ENCODE results near the gene USP21.

USP21 gene

DNA sequence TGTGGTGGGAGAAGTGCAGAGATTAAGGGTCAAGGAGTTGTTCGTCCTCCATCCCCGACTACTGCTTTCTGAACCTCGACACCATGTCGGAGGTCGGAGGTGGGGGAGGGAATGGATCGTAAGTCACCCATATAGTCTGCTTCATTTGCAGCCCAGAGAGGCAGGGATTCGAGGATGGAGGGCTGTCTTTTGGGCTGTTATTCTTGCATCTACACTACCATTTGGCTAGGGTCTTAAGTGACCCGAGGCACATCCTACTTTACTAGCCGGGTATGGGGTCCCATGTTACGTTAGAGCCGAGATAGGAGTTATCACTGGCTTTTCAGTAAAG, 578 bp downstream of the USP21 start:
- peak overlapping the region; percentile 90 for H3K9ac ChIP-seq (ENCODE audit: low read length)
- H3K4me2 ChIP-seq (ENCODE audit: low read length), result peak overlapping the region; percentile 87
- no peak overlapping the region for H3K27ac ChIP-seq (ENCODE audit: low read depth, low read length, poor library complexity, severe bottlenecking)
- no peaks in the 10 kb centered on the region for H3K9me3 ChIP-seq (ENCODE audit: low read length)
- no peaks in the 10 kb centered on the region for H3K27me3 ChIP-seq (ENCODE audit: insufficient read depth, low read length)
- peaks cover 49% of the 10 kb centered on the region; the same call in 1 of the 2 replicates for H3K36me3 ChIP-seq (ENCODE audit: insufficient read depth, low read length)
- H3K9me2 ChIP-seq (ENCODE audit: low read depth, low read length), result no peaks in the 10 kb centered on the region
- H3K79me2 ChIP-seq (ENCODE audit: insufficient read depth, low read length), result no peaks in the 10 kb centered on the region
- H3K4me3 ChIP-seq (ENCODE audit: low read depth, low read length, poor library complexity, severe bottlenecking), result peak overlapping the region; percentile 89
- H2AFZ ChIP-seq (ENCODE audit: low read length), result no peak overlapping the region
- TF ChIP-seq, protein P1, sequence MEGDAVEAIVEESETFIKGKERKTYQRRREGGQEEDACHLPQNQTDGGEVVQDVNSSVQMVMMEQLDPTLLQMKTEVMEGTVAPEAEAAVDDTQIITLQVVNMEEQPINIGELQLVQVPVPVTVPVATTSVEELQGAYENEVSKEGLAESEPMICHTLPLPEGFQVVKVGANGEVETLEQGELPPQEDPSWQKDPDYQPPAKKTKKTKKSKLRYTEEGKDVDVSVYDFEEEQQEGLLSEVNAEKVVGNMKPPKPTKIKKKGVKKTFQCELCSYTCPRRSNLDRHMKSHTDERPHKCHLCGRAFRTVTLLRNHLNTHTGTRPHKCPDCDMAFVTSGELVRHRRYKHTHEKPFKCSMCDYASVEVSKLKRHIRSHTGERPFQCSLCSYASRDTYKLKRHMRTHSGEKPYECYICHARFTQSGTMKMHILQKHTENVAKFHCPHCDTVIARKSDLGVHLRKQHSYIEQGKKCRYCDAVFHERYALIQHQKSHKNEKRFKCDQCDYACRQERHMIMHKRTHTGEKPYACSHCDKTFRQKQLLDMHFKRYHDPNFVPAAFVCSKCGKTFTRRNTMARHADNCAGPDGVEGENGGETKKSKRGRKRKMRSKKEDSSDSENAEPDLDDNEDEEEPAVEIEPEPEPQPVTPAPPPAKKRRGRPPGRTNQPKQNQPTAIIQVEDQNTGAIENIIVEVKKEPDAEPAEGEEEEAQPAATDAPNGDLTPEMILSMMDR (IDR thresholded peaks at IDR 0.05; ENCODE audit: low read length), result no peak
- TF ChIP-seq EZH2 (IDR thresholded peaks at IDR 0.05; ENCODE audit: borderline replicate concordance, low read length), result no peak
- H3K4me1 ChIP-seq (ENCODE audit: insufficient read depth, low read length, severe bottlenecking), result peaks cover 36% of the 10 kb centered on the region
- H4K20me1 ChIP-seq (ENCODE audit: insufficient read depth, low read length), result no peaks in the 10 kb centered on the region
- peaks cover 4% of the 10 kb centered on the region; the same call in 1 of the 2 replicates for H3F3A ChIP-seq (ENCODE audit: insufficient read depth, low read length)

DNA sequence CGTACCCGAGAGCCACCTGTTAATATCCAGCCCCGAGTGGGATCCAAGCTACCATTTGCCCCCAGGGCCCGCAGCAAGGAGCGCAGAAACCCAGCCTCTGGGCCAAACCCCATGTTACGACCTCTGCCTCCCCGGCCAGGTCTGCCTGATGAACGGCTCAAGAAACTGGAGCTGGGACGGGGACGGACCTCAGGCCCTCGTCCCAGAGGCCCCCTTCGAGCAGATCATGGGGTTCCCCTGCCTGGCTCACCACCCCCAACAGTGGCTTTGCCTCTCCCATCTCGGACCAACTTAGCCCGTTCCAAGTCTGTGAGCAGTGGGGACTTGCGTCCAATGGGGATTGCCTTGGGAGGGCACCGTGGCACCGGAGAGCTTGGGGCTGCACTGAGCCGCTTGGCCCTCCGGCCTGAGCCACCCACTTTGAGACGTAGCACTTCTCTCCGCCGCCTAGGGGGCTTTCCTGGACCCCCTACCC, 1.4 kb downstream of the USP21 start:
- H3K9me3 ChIP-seq (ENCODE audit: low read length), result no peaks in the 10 kb centered on the region
- H3F3A ChIP-seq (ENCODE audit: insufficient read depth, low read length), result peaks cover 9% of the 10 kb centered on the region
- no peak overlapping the region for H2AFZ ChIP-seq (ENCODE audit: low read length)
- H3K4me1 ChIP-seq (ENCODE audit: insufficient read depth, low read length, severe bottlenecking), result peaks cover 36% of the 10 kb centered on the region
- peaks cover 51% of the 10 kb centered on the region; the same call in 1 of the 2 replicates for H3K36me3 ChIP-seq (ENCODE audit: insufficient read depth, low read length)
- no peak for TF ChIP-seq EZH2 (IDR thresholded peaks at IDR 0.05; ENCODE audit: borderline replicate concordance, low read length)
- TF ChIP-seq, protein P1 (IDR thresholded peaks at IDR 0.05; ENCODE audit: low read length), result no peak
- H3K27me3 ChIP-seq (ENCODE audit: insufficient read depth, low read length), result no peaks in the 10 kb centered on the region
- no peak overlapping the region for H3K4me2 ChIP-seq (ENCODE audit: low read length)
- no peaks in the 10 kb centered on the region for H3K79me2 ChIP-seq (ENCODE audit: insufficient read depth, low read length)
- H3K9me2 ChIP-seq (ENCODE audit: low read depth, low read length), result no peaks in the 10 kb centered on the region
- no peak overlapping the region for H3K9ac ChIP-seq (ENCODE audit: low read length)
- H3K27ac ChIP-seq (ENCODE audit: low read depth, low read length, poor library complexity, severe bottlenecking), result no peak overlapping the region
- no peak overlapping the region for H3K4me3 ChIP-seq (ENCODE audit: low read depth, low read length, poor library complexity, severe bottlenecking)
- no peaks in the 10 kb centered on the region for H4K20me1 ChIP-seq (ENCODE audit: insufficient read depth, low read length)

DNA sequence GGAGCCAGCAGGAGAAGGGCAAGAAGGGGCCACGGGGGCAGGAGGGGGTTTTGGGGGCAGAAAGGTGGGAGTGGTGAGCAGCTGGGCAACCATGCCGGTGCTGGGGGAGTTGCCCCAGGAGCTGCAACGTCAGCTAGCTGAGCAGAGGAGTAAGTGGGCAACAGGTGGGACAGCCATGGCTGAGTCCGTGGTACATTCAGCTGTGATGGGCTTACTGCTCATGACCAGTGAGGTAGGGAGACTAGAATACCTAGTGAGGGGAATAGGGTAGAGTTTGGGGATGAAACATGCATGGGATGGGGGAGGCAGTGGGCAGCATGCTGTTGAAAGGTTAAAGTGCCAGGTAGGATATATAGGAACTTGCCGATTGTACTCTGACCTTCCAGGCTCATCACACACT, 2.4 kb downstream of the USP21 start:
- Histone ChIP-seq H3K9me3 (ENCODE audit: low read length) (no peaks in the 10 kb centered on the region), H3K36me3 (ENCODE audit: insufficient read depth, low read length) (peaks cover 51% of the 10 kb centered on the region; the same call in 1 of the 2 replicates), H4K20me1 (ENCODE audit: insufficient read depth, low read length) (no peaks in the 10 kb centered on the region), H3K4me2 (ENCODE audit: low read length) (no peak overlapping the region), H3K27ac (ENCODE audit: low read depth, low read length, poor library complexity, severe bottlenecking) (no peak overlapping the region), H3F3A (ENCODE audit: insufficient read depth, low read length) (peaks cover 9% of the 10 kb centered on the region), H3K9me2 (ENCODE audit: low read depth, low read length) (no peaks in the 10 kb centered on the region), H3K4me1 (ENCODE audit: insufficient read depth, low read length, severe bottlenecking) (peaks cover 40% of the 10 kb centered on the region), H3K27me3 (ENCODE audit: insufficient read depth, low read length) (no peaks in the 10 kb centered on the region), H3K4me3 (ENCODE audit: low read depth, low read length, poor library complexity, severe bottlenecking) (no peak overlapping the region), H3K9ac (ENCODE audit: low read length) (no peak overlapping the region), H3K79me2 (ENCODE audit: insufficient read depth, low read length) (no peaks in the 10 kb centered on the region), H2AFZ (ENCODE audit: low read length) (no peak overlapping the region)
- TF ChIP-seq, protein P1 (IDR thresholded peaks at IDR 0.05; ENCODE audit: low read length), result no peak
- TF ChIP-seq EZH2 (IDR thresholded peaks at IDR 0.05; ENCODE audit: borderline replicate concordance, low read length), result no peak

Measured in OCI-LY1 (cell line).